Suprapubic skin (tissue), 4 donors: ENCODE measurements around the gene ATOSA.

Source experiments
- CTCF ChIP-seq, 2 donors: fragments of 200-600 bp in 1 of 2; fragments of 450-650 bp in 1 of 2; sonication (generic) in 1 of 2; IDR thresholded peaks; one replicate each; pipeline ENCODE4 v1.5.1; 2016 to 2019; ENCODE audit warnings: antibody characterized with exemption in 2 of 2, mild to moderate bottlenecking in 1 of 2, moderate library complexity in 1 of 2
- POLR2A ChIP-seq, 2 donors: fragments of 450-650 bp; IDR thresholded peaks; one replicate each; pipeline ENCODE4 v1.6.1; 2017; ENCODE audit warnings: antibody characterized with exemption in 2 of 2, mild to moderate bottlenecking in 2 of 2, moderate library complexity in 2 of 2
- POLR2AphosphoS5 ChIP-seq, 3 donors: sonication (generic); formaldehyde crosslinking; IDR thresholded peaks; one replicate each; pipeline ENCODE4 v1.6.1; 2017; ENCODE audit warnings: antibody characterized with exemption in 3 of 3

GRCh38 chr15:52658955-52659354, 20.2 kb downstream of the ATOSA start:
- TF ChIP-seq CTCF (IDR thresholded peaks at IDR 0.05) (no peak), POLR2A (IDR thresholded peaks at IDR 0.05) (no peak), POLR2AphosphoS5 (IDR thresholded peaks at IDR 0.05) (no peak)
